ENCODE results near the gene CASKIN1.

The CASKIN1 gene

GRCh38 chr16:2210386-2211365 is 14.3 kb upstream of the CASKIN1 start, which contains the start of gene BRICD5:
BRICD5 (minus strand) TSS chr16:2210863; CDS start chr16:2210833, 30 bp downstream.
- H3K27ac ChIP-seq (ENCODE audit: low read length): no peak within 1 kb of the TSS
- H4K20me1 ChIP-seq (ENCODE audit: insufficient read depth, low read length): peaks cover 7% of the 10 kb centered on the region
- H3K9me3 ChIP-seq (ENCODE audit: insufficient read depth, low read length): no peaks in the 10 kb centered on the region
- H3K4me3 ChIP-seq (ENCODE audit: low read length): no peak within 1 kb of the TSS
- H3K9ac ChIP-seq (ENCODE audit: low read length): no peak within 1 kb of the TSS
- H3K27me3 ChIP-seq (ENCODE audit: low read depth, low read length): no peaks in the 10 kb centered on the region
- TF ChIP-seq EZH2phosphoT487 (IDR thresholded peaks at IDR 0.05; ENCODE audit: low read depth): no peak
- no peak for TF ChIP-seq CTCF (IDR thresholded peaks at IDR 0.05; ENCODE audit: low read depth, low read length)
- peaks cover 21% of the 10 kb centered on the region for H3K4me1 ChIP-seq (ENCODE audit: low read length)
- H3K4me2 ChIP-seq (ENCODE audit: low read length): no peak within 1 kb of the TSS
- no peak within 1 kb of the TSS for H2AFZ ChIP-seq (ENCODE audit: low read depth, low read length)
- peaks cover 25% of the 10 kb centered on the region for H3K36me3 ChIP-seq (replicated peaks; ENCODE audit: low read depth, low read length)
- peaks cover 37% of the 10 kb centered on the region for H3K79me2 ChIP-seq (ENCODE audit: low read length)

- no peak overlapping the region for H3K4me2 ChIP-seq (ENCODE audit: low read length)
- H3K4me1 ChIP-seq (ENCODE audit: low read length): peaks cover 21% of the 10 kb centered on the region
- H3K27ac ChIP-seq (ENCODE audit: low read length): no peak overlapping the region
- no peak overlapping the region for H2AFZ ChIP-seq (ENCODE audit: low read depth, low read length)
- no peaks in the 10 kb centered on the region for H3K27me3 ChIP-seq (ENCODE audit: low read depth, low read length)
- peaks cover 37% of the 10 kb centered on the region for H3K79me2 ChIP-seq (ENCODE audit: low read length)
- peaks cover 25% of the 10 kb centered on the region for H3K36me3 ChIP-seq (replicated peaks; ENCODE audit: low read depth, low read length)
- peaks cover 7% of the 10 kb centered on the region for H4K20me1 ChIP-seq (ENCODE audit: insufficient read depth, low read length)
- no peak for TF ChIP-seq CTCF (IDR thresholded peaks at IDR 0.05; ENCODE audit: low read depth, low read length)
- no peak for TF ChIP-seq EZH2phosphoT487 (IDR thresholded peaks at IDR 0.05; ENCODE audit: low read depth)
- no peak overlapping the region for H3K4me3 ChIP-seq (ENCODE audit: low read length)
- H3K9me3 ChIP-seq (ENCODE audit: insufficient read depth, low read length): no peaks in the 10 kb centered on the region
- H3K9ac ChIP-seq (ENCODE audit: low read length): no peak overlapping the region
Measured at GRCh38 chr16:2210009-2210332, 13.6 kb upstream of the CASKIN1 start.

GRCh38 chr16:2209258-2210008 is 13.0 kb upstream of the CASKIN1 start:
- TF ChIP-seq EZH2phosphoT487 (IDR thresholded peaks at IDR 0.05; ENCODE audit: low read depth) (no peak), CTCF (IDR thresholded peaks at IDR 0.05; ENCODE audit: low read depth, low read length) (no peak)
- Histone ChIP-seq H3K9me3 (ENCODE audit: insufficient read depth, low read length) (no peaks in the 10 kb centered on the region), H3K27ac (ENCODE audit: low read length) (no peak overlapping the region), H3K4me1 (ENCODE audit: low read length) (peaks cover 24% of the 10 kb centered on the region), H3K79me2 (ENCODE audit: low read length) (peaks cover 37% of the 10 kb centered on the region), H4K20me1 (ENCODE audit: insufficient read depth, low read length) (peaks cover 7% of the 10 kb centered on the region), H3K36me3 (replicated peaks; ENCODE audit: low read depth, low read length) (peaks cover 25% of the 10 kb centered on the region), H3K27me3 (ENCODE audit: low read depth, low read length) (no peaks in the 10 kb centered on the region), H3K4me3 (ENCODE audit: low read length) (no peak overlapping the region), H3K9ac (ENCODE audit: low read length) (no peak overlapping the region), H3K4me2 (ENCODE audit: low read length) (no peak overlapping the region), H2AFZ (ENCODE audit: low read depth, low read length) (no peak overlapping the region)

GRCh38 chr16:2208772-2209171 is 12.4 kb upstream of the CASKIN1 start:
- TF ChIP-seq EZH2phosphoT487 (IDR thresholded peaks at IDR 0.05; ENCODE audit: low read depth): no peak
- no peak for TF ChIP-seq CTCF (IDR thresholded peaks at IDR 0.05; ENCODE audit: low read depth, low read length)
- Histone ChIP-seq H3K27ac (ENCODE audit: low read length) (no peak overlapping the region), H3K36me3 (replicated peaks; ENCODE audit: low read depth, low read length) (peaks cover 25% of the 10 kb centered on the region), H3K4me2 (ENCODE audit: low read length) (no peak overlapping the region), H4K20me1 (ENCODE audit: insufficient read depth, low read length) (peaks cover 7% of the 10 kb centered on the region), H3K9me3 (ENCODE audit: insufficient read depth, low read length) (no peaks in the 10 kb centered on the region), H3K79me2 (ENCODE audit: low read length) (peaks cover 30% of the 10 kb centered on the region), H3K9ac (ENCODE audit: low read length) (no peak overlapping the region), H3K4me3 (ENCODE audit: low read length) (no peak overlapping the region), H2AFZ (ENCODE audit: low read depth, low read length) (no peak overlapping the region), H3K4me1 (ENCODE audit: low read length) (peaks cover 25% of the 10 kb centered on the region), H3K27me3 (ENCODE audit: low read depth, low read length) (no peaks in the 10 kb centered on the region)

Data from OCI-LY3 (cell line).